Natural killer cell treated with Interleukin-12 subunit alpha and Interleukin-12 subunit beta and Interleukin-15 and Interleukin-18, amount 100 ng/mL, for 72 hours (primary cell): ENCODE measurements around the gene FKBP1B. TPM values are rescaled to one million over a fixed set of nuclear protein-coding genes. Genes with fewer than 3 reads are reported as not detected.
"Not testable (repeated sequence)": the region's sequence is repeated elsewhere in the genome, so short reads cannot be mapped to it uniquely, and the experiment has no call there.

Experiments used
- ATAC-seq, 2 donors: fragments of 150-1000 bp; cut with Tn5 transposase in 1 of 2; sonication (Bioruptor Pico), chemical (Tn5 transposase) in 1 of 2; 2 replicates each; pipeline ENCODE4 v1.10.0; 2021
- DNase-seq: peaks from one replicate; pipeline ENCODE4 v3.0.0; 2022; ENCODE audit warnings: low spot score
- H3K27ac Mint-ChIP-seq, 2 donors: 1 replicate in 1 of 2; 2 replicates in 1 of 2; pipeline ENCODE4 v1.8.0; 2022; ENCODE audit warnings: mixed read lengths in 2 of 2, mild to moderate bottlenecking in 1 of 2, moderate library complexity in 1 of 2
- H3K27me3 Mint-ChIP-seq, 2 donors: 1 replicate in 1 of 2; 2 replicates in 1 of 2; pipeline ENCODE4 v1.8.0; 2022; ENCODE audit warnings: mixed read lengths in 2 of 2
- H3K36me3 Mint-ChIP-seq: one replicate; pipeline ENCODE4 v1.8.0; 2022; ENCODE audit warnings: mixed read lengths
- H3K4me1 Mint-ChIP-seq, 2 donors: 1 replicate in 1 of 2; 2 replicates in 1 of 2; pipeline ENCODE4 v1.8.0; 2022; ENCODE audit warnings: low read depth in 2 of 2, mixed read lengths in 2 of 2, mild to moderate bottlenecking in 1 of 2
- H3K4me3 Mint-ChIP-seq: one replicate; pipeline ENCODE4 v1.8.0; 2022; ENCODE audit warnings: mixed read lengths
- H3K9me3 Mint-ChIP-seq: 2 replicates; pipeline ENCODE4 v1.8.0; 2022; ENCODE audit warnings: mixed read lengths
- total RNA-seq, 2 donors: library from RNA; stranded (reverse); gene quantifications; one replicate each; pipeline ENCODE4 v1.2.3, GENCODE V29; 2022

Gene FKBP1B
- total RNA-seq, 2 donors from 2014 or later, result 1.6 to 2.4 TPM

DNA sequence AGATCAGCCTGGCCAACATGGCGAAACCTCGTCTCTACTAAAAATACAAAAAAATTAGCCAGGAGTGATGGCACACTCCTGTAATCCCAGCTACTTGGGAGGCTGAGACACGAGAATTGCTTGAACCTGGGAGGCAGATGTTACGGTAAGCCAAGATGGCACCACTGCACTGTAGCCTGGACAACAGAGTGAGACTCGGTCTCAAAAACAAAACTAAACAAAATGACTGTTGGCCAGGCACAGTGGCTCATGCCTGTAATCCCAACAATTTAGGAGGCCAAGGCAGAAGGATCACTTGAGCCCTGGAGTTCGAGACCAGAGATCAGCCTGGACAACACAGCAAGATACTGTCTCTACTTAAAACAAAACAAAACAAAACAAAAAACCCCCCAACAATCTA lies 6.4 kb upstream of the FKBP1B start:
- not testable (repeated sequence) for DNase-seq, H3K9me3 Mint-ChIP-seq, ATAC-seq, H3K4me3 Mint-ChIP-seq, H3K36me3 Mint-ChIP-seq, H3K27ac Mint-ChIP-seq, H3K27me3 Mint-ChIP-seq
- peaks cover 19 to 22% of the 10 kb centered on the region in 2 donors for H3K4me1 Mint-ChIP-seq

DNA sequence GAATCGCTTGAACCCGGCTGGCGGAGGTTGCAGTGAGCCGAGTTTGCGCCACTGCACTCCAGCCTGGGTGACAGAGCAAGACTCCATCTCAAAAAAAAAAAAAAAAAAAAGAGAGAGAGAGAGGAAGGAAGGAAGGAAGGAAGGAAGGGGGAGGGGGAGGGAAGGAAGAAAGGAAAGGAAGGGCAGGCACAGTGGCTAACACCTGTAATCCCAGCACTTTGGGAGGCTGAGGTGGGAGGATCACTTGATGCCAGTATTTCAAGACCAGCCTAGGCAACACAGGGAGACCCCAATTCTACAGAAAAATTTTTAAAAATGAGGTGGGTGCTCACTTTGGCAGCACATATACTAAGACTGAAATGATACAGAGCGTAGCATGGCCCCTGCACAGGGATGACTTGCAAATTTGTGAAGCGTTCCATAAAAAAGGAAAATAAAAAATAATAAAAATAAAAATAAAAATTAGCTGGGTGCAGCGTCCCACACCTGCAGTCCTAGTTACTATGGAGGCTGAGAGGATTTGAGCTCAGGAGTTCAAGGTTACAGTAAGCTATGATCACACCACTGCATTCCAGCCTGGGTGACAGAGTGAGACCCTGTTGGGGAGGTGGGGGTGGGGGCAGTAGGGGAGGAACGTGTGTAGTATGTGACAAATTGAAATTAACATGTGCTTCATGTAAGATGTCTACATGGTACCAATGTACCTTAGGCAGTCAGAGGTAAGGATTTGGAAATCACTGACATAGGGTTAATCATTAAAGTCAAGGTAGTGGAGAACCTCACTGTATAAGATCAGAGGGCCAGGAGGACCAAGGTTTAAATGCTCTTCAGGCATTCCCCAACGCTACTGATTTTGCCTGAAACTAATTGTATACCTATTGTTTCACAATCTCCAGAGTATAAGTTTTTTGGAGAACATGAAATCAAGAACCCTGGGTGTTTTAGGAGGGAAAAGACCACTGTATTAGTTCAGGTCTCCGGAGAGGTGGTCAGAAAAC lies 3.7 kb upstream of the FKBP1B start:
- DNase-seq (no peak), ATAC-seq (no peak)
- Mint-ChIP-seq H3K27me3 (peaks cover 0 to 3% of the 10 kb centered on the region in 2 donors), H3K4me3 (peak overlapping the region; percentile 90), H3K9me3 (no peaks in the 10 kb centered on the region), H3K4me1 (peaks cover 22 to 28% of the 10 kb centered on the region in 2 donors), H3K27ac (peak overlapping the region in 1 of 2 donors; percentile 31), H3K36me3 (no peaks in the 10 kb centered on the region)

DNA sequence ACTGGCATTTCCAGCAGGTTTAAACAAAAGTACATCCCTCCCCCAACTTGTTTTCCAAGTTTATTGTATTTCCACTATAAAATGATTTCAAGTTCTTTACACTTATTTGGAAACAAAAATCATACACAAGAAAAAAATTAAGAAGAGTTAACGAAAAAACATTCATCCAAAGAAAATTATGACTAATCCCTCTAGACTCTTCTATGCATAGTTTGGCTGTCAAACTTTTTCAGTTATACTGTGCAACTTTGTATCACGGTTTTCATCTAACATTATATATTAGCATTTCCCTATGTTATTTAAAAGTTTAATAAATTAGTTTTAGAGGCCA lies 3.0 kb upstream of the FKBP1B start:
- no peak for ATAC-seq
- Mint-ChIP-seq H3K4me3 (peak overlapping the region; percentile 90), H3K4me1 (peaks cover 22 to 28% of the 10 kb centered on the region in 2 donors), H3K27ac (peak overlapping the region; percentile 70 to 90), H3K9me3 (no peaks in the 10 kb centered on the region), H3K36me3 (no peaks in the 10 kb centered on the region), H3K27me3 (peaks cover 0 to 3% of the 10 kb centered on the region in 2 donors)
- no peak for DNase-seq

DNA sequence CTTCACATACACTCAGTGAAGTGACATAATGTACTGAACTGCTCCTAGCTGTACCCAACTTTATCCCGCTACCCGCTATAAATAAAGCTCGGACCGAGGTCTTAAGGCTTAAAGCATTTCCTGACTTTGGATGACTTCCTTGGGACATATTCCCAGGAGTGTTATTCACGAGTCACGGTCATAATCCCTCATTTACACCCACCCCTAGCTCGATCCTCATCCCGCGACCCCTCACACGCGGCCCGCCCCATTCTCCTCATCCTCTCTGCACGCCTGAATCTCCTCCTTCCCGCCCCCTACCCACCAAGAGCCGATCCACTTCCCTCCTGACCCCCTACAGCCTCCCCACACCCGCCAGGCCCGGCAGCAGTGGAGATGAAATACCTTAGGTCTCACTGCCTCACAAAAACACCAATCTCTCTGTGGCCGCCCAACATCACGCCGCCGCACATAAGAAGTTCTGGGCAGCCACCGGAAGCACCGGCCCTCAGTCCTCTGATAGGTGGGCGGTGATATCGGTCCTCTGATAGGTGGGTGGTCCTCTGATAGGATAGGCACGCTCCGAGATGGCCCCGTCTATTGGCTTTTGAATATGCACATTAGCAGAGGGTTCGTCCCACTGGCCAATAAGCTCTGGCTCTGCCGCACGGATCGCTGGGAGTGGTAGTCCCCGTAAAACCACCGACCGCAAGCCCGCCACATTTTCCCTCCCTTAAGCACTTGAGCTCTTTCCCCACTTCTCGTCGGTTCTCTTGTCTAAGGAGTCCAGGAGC lies 2.4 kb upstream of the FKBP1B start, which contains the start of gene WDCP:
WDCP (minus strand) TSS at position 462 of the 773 bp plus-strand sequence. CDS start 7,897 bp downstream, outside the sequence.
- H3K4me3 Mint-ChIP-seq, result peak within 1 kb of the TSS; percentile 90
- peak within 1 kb of the TSS; percentile 70 to 90 for H3K27ac Mint-ChIP-seq
- H3K36me3 Mint-ChIP-seq, result no peaks in the 10 kb centered on the region
- peaks cover 22 to 28% of the 10 kb centered on the region in 2 donors for H3K4me1 Mint-ChIP-seq
- peaks cover 0 to 3% of the 10 kb centered on the region in 2 donors for H3K27me3 Mint-ChIP-seq
- no peaks in the 10 kb centered on the region for H3K9me3 Mint-ChIP-seq
- DNase-seq, result peak; percentile 98
- ATAC-seq, result peak; percentile 100

DNA sequence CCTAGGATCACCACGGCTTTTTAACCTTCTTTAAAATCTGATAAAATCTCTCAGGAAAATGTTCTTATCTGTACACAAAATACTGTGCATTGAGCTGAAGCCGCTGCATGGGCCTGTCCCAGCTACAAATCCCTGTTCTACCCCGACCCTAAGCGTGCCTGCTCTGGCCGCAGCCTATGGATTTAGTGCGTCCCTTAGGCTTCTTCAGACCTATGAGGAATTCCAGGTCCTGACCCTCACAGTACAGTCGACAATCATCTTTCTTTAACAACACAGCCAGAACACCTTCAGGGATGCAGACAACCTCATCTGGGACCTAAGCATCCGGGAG lies 1.9 kb upstream of the FKBP1B start:
- H3K27me3 Mint-ChIP-seq, result peaks cover 0 to 3% of the 10 kb centered on the region in 2 donors
- H3K4me1 Mint-ChIP-seq, result peaks cover 22 to 28% of the 10 kb centered on the region in 2 donors
- no peaks in the 10 kb centered on the region for H3K9me3 Mint-ChIP-seq
- H3K27ac Mint-ChIP-seq, result peak overlapping the region; percentile 70 to 90
- no peak for ATAC-seq
- H3K4me3 Mint-ChIP-seq, result peak overlapping the region; percentile 90
- H3K36me3 Mint-ChIP-seq, result no peaks in the 10 kb centered on the region
- no peak for DNase-seq

DNA sequence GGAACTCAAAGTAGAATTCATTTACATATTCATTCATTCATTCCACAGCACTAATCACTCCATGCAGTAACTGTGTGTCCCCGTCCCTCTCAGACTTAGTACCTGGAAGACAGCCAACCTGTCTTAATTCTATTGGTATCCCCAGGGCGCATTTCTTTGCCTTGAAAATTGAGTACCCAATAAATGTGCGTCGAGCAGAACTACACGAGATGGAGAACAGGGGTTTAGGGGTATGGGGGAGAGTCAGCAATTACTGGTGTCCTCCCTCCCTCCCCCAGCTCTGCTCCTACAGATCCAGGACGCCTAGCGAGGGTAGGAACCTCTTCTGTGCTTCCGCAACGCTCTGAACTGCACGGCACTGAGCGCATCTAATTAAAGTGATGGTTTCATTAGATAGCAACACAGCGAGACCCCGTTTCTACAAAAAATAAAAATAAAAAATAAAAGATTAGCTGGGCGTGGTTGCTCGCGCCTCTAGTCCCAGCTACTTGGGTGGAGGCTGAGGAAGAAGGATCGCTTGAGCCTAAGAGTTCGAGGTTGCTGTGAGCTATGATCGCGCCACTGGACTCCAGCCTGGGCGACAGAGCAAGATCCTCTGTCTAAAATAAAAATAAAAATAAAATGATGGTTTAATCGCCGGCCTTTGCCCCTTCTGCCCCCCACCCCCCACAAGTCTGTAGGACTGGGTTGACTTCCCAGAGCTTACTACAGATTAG lies 614 bp upstream of the FKBP1B start:
- no peak overlapping the region for H3K4me3 Mint-ChIP-seq
- ATAC-seq (no peak), DNase-seq (no peak)
- no peaks in the 10 kb centered on the region for H3K9me3 Mint-ChIP-seq
- no peaks in the 10 kb centered on the region for H3K36me3 Mint-ChIP-seq
- peaks cover 0 to 3% of the 10 kb centered on the region in 2 donors for H3K27me3 Mint-ChIP-seq
- peaks cover 22 to 28% of the 10 kb centered on the region in 2 donors for H3K4me1 Mint-ChIP-seq
- no peak overlapping the region for H3K27ac Mint-ChIP-seq

DNA sequence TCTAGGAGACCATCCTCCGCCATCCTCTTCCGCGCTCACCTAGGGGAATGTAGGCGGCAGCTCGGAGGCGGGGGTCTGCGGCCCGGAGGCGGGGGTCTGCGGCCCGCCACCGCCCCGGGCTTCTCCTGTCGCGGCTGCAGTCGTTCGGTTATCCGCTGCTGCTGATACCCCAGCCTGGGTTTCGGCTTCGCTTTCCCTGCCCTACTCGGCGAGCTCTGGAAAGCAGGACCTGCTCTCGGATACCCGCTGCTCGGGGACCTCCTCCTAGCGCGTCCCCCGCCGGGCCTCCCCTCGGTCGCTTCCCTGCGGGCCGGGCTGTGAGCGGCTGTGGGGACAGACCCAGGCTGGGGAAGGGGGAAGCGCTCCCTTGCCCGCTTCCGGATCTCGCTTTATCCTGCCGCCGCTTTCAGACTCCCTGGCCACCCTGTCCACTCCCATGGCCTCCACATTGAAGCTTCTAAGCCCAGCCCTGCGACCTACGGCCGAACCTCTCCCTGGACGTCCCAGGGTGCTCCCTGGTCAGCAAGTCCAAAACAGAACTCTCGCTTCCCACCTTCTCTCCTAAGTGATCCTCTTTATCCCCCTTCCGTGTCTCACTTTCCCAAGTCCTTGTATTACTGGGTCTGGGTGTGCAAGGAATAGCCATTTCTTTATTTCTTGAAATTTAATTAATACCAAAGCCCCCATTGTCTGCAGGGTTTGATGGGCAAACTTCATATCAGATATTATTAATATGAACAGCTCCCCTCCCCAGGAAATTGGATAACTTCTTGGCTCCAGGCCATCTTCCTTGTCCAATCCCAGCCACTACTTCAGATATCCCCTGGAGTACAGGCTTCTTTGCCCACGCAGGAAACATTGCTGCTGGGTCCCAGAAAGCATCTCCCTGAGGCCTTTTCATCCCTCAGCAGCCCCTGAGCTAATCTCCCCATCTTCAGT lies 769 bp downstream of the FKBP1B start:
- Mint-ChIP-seq H3K36me3 (no peaks in the 10 kb centered on the region), H3K9me3 (no peaks in the 10 kb centered on the region), H3K4me1 (peaks cover 18 to 21% of the 10 kb centered on the region in 2 donors), H3K4me3 (no peak overlapping the region), H3K27ac (no peak overlapping the region), H3K27me3 (peaks cover 0 to 3% of the 10 kb centered on the region in 2 donors)
- ATAC-seq, result no peak
- DNase-seq, result peak; percentile 61

DNA sequence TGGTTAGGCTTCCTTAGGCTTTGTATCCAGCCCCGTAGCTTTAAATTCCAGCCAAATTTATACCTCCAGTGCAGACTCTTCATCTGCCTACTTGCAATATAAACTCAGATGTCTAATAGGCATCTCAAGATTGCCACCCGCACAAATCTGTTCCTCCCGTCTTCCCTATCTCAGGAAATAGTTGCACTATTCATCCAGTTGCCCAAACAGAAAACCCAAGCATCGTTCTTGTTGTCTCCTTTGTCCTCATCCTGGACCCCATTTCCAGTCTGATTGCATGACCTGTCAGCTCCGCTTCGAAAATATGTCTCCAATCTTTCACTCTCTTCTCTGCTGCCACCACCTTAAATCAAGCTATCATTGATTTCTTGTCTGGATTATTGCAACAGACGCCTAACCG lies 2.3 kb downstream of the FKBP1B start:
- no peak for DNase-seq
- Mint-ChIP-seq H3K27ac (no peak overlapping the region), H3K9me3 (no peaks in the 10 kb centered on the region), H3K36me3 (no peaks in the 10 kb centered on the region), H3K4me3 (no peak overlapping the region), H3K4me1 (peaks cover 14 to 15% of the 10 kb centered on the region in 2 donors), H3K27me3 (peaks cover 0 to 3% of the 10 kb centered on the region in 2 donors)
- ATAC-seq, result no peak

DNA sequence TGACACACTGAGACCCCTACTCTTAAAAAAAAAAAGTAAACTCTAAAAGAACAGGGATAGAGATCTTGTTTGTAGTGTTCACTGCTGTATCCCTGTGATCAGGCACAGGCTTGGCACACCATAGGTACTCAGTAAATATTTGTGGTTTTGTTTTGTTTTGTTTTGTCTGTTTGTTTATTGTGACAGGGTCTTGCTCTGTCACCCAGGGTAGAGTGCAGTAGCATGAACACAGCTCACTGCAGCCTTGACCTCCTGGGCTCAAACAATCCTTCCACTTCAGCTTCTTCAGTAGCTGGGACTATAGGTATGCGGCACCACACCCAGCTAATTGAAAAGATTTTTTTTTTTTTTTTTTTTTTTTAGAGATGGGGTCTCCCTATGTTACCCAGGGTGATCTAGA lies 3.4 kb downstream of the FKBP1B start:
- no peak overlapping the region for H3K27ac Mint-ChIP-seq
- H3K4me1 Mint-ChIP-seq, result peaks cover 3 to 5% of the 10 kb centered on the region in 2 donors
- H3K36me3 Mint-ChIP-seq, result no peaks in the 10 kb centered on the region
- H3K4me3 Mint-ChIP-seq, result no peak overlapping the region
- H3K27me3 Mint-ChIP-seq, result peaks cover 0 to 3% of the 10 kb centered on the region in 2 donors
- ATAC-seq (no peak), DNase-seq (no peak)
- H3K9me3 Mint-ChIP-seq, result no peaks in the 10 kb centered on the region

DNA sequence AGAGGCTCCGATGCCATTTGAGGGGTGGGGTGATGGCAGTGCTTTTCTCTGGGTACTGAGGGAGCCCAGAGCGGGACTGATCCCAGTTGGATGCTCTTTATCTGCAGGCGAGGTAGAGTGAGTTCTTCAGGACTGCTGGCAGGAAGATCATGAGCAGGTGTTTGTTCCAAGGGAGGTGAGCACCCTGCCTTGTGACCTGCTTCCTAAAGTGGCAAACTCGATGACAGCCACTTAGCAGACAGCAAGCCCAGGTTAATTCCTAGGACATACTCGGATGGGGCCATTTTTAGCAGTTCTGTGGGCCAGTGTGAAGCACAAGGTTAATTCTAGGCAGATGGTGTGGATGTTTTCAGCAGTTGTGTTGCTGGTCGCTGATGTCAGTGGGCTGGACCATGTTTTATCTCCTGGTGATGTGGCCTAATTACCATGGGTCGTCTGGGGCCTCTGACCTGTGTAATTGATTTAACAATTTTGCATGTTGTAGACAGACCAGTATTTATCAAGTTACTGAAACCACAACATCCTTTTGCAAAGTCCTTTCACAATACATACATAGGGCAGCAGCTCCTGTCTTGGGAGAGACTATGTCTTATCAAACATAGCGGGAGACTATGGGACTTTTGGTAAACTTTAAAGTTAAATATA lies 4.9 kb downstream of the FKBP1B start:
- no peak overlapping the region for H3K27ac Mint-ChIP-seq
- no peaks in the 10 kb centered on the region for H3K27me3 Mint-ChIP-seq
- DNase-seq, result no peak
- no peaks in the 10 kb centered on the region for H3K36me3 Mint-ChIP-seq
- H3K4me3 Mint-ChIP-seq, result no peak overlapping the region
- H3K4me1 Mint-ChIP-seq, result peaks cover under 1 to 1% of the 10 kb centered on the region in 2 donors
- no peaks in the 10 kb centered on the region for H3K9me3 Mint-ChIP-seq
- ATAC-seq, result peak in 1 of 2 donors; percentile 21

DNA sequence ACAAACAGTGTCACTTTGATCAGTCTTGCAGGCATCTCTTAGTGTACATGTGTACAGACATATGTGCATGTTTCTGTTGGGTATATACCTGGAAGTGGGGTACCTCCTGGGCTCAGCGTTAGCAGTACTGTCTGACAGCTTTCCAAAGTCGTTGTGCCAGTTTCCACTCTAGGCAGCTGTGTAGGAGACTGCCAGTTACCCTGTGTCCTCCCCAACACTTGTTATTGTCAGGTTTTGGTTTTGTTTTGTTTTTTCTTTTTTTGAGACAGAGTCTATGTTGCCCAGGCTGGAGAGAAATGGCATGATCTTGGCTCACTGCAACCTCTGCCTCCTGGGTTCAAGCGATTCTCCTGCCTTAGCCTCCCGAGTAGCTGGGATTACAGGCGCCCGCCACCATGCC lies 6.2 kb downstream of the FKBP1B start:
- ATAC-seq (no peak), DNase-seq (no peak)
- no peak overlapping the region for H3K27ac Mint-ChIP-seq
- H3K36me3 Mint-ChIP-seq, result no peaks in the 10 kb centered on the region
- H3K4me3 Mint-ChIP-seq, result no peak overlapping the region
- no peaks in the 10 kb centered on the region for H3K4me1 Mint-ChIP-seq
- no peaks in the 10 kb centered on the region for H3K9me3 Mint-ChIP-seq
- H3K27me3 Mint-ChIP-seq, result no peaks in the 10 kb centered on the region

DNA sequence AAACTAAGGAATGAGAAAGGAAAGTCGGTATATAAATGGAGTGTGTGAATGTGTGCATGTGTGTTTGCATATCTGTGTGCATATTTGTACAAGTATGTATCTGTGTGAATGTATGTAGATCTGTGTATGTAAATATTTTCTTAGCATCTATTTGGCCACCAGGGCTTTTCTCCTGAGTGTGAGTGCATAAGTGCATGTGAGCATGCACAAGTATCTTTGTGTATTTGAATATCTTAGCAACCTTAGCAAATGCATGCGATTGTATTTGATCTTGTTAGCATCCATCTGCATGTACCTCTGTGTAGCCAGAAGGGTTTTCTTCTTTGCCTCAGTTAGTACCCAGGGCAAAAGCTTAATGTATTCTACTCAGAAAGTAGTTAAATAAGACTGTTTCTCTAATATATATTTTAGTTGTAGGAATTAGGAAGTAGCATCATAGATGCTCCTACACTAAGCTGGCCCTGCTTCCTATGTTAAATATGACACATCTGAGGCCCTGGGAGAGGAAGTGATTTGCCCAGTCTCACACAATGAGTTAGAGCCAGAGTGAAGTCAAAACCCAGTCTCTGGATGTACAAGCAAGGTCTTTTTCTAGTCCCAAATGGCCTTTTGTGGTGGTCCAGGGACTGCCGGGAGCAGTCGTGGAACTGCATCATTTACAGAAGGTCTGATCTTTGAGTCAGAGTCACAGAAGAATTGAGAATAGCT lies 9.2 kb downstream of the FKBP1B start:
- Mint-ChIP-seq H3K36me3 (no peaks in the 10 kb centered on the region), H3K4me1 (no peaks in the 10 kb centered on the region), H3K4me3 (no peak overlapping the region), H3K9me3 (no peaks in the 10 kb centered on the region), H3K27me3 (no peaks in the 10 kb centered on the region), H3K27ac (no peak overlapping the region)
- ATAC-seq, result no peak
- no peak for DNase-seq
